ENCODE measurements around the gene SET.

SET gene

DNA sequence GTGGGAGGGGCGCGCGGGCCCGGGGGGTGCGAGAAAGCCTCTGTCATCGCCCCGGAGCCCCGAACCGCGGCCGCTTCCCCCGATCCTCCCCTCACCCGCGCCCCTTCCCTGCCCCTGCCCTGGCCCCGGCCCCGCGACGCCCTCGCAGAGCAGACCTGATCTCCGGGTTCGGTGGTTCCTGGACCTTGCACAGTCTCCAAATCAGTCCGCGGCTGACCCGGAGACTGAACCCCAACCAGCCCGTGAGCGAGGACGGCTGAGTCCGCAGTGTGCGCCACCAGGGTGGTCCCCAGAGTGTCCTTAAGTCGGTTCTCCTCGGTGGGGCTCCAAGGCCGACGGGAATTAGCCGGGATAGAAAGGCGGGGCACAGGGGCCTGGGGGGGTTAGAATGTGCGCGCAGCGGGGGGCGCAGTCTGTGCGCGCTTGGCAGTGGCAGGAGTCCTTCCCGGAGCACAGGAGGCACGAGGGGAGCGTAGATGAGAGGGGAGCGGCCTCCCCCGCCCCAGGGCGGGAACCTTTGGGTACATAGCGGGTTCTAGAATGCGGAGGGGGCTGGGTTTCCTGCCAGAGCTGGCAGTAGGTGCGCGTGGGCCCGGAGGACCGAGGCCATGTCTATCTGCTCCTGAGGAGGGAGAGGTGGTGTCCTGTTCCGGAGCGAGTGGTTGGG is 14.1 kb downstream of the SET start:
- Histone ChIP-seq H3K4ac (ENCODE audit: low read depth in 1 of 2, low read length in 2 of 2) (no peak overlapping the region), H2AK5ac (ENCODE audit: low read length, severe bottlenecking) (no peak overlapping the region), H3K9me3 (ENCODE audit: control insufficient read depth, low read length) (no peaks in the 10 kb centered on the region), H3K14ac (ENCODE audit: low read length in 2 of 2) (peak overlapping the region in 1 of 2 experiments; percentile 23), H4K91ac (ENCODE audit: low read length) (no peak overlapping the region), H3K36me3 (ENCODE audit: control insufficient read depth in 1 of 2, insufficient read depth in 2 of 2, low read depth in 1 of 2, low read length in 2 of 2) (peaks cover 0 to 9% of the 10 kb centered on the region in 2 experiments), H3K4me2 (ENCODE audit: low read length, poor library complexity, severe bottlenecking) (peak overlapping the region; percentile 84), H3K23ac (ENCODE audit: low read length in 2 of 2) (peak overlapping the region in 1 of 2 experiments; percentile 34), H3K9ac (ENCODE audit: low read length) (peak overlapping the region; percentile 58), H3K18ac (ENCODE audit: low read depth in 1 of 2, low read length in 2 of 2) (peak overlapping the region in 1 of 2 experiments; percentile 13), H4K8ac (ENCODE audit: low read length) (peak overlapping the region; percentile 35), H2AFZ (ENCODE audit: low read depth, low read length) (peak overlapping the region; percentile 20), H2BK12ac (ENCODE audit: low read length in 2 of 2) (peak overlapping the region in 1 of 2 experiments; percentile 15), H2BK5ac (ENCODE audit: low read depth, low read length, poor library complexity, severe bottlenecking) (no peak overlapping the region), H3K4me3 (ENCODE audit: insufficient read depth in 1 of 2, low read depth in 1 of 2, low read length in 2 of 2) (peak overlapping the region; percentile 73 to 76), H3K27ac (ENCODE audit: low read length, poor library complexity, severe bottlenecking) (no peak overlapping the region), H3K4me1 (ENCODE audit: control insufficient read depth, insufficient read depth, low read depth, low read length) (peaks cover 15% of the 10 kb centered on the region), H2BK120ac (ENCODE audit: low read depth, low read length) (no peak overlapping the region), H2BK15ac (ENCODE audit: low read depth, poor library complexity, severe bottlenecking) (no peak overlapping the region), H3K27me3 (ENCODE audit: control insufficient read depth in 1 of 2, insufficient read depth in 1 of 2, low read length in 2 of 2) (no peaks in the 10 kb centered on the region), H3K79me1 (replicated peaks; ENCODE audit: low read length, poor library complexity, severe bottlenecking) (peaks cover 6% of the 10 kb centered on the region)
- DNase-seq: peak; percentile 33
- 7% methylated on average over 41 of the region's 55 CpGs for WGBS

DNA sequence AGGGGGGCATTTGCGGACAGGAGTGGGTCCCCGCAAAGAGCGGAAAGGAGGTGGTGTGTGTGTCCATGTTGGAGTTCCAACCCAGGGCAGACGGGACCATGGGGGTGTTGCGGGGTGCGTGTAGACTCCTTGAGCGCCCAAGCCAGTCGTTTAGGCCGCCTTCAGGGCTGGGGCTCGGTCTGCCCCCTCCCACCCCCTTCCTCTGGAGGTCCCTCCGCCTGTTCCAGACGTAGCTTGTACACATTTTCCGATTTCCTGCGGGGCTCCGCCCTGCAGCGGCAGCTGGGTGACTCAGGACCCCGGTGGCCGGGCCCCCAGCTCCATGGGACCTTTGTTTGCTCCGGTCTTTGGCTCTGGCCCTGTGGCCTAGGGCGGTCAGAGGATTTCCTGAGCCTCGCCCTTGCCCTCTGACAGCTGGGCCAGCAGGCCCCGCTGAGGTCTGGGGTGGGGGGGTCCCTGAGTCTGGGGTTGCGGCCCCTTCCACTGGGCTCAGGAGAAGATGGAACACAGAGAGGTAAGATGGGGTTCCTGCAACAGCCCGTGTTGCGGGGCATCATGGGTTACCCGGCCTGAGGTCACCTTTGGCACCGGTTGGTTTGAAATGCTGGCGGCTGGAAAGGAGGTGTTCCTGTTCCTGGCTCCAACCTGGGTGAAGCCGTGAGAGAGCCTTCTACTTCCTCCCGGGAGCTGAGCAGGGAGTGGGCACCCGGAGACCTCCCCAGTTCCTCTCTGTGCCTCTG is 14.8 kb downstream of the SET start:
- no peak overlapping the region for H3K4me3 ChIP-seq (ENCODE audit: insufficient read depth in 1 of 2, low read depth in 1 of 2, low read length in 2 of 2)
- DNase-seq: no peak
- no peak overlapping the region for H4K8ac ChIP-seq (ENCODE audit: low read length)
- no peak overlapping the region for H3K9ac ChIP-seq (ENCODE audit: low read length)
- H2AFZ ChIP-seq (ENCODE audit: low read depth, low read length): peak overlapping the region; percentile 20
- no peaks in the 10 kb centered on the region for H3K9me3 ChIP-seq (ENCODE audit: control insufficient read depth, low read length)
- no peak overlapping the region for H2BK120ac ChIP-seq (ENCODE audit: low read depth, low read length)
- peaks cover 15% of the 10 kb centered on the region for H3K4me1 ChIP-seq (ENCODE audit: control insufficient read depth, insufficient read depth, low read depth, low read length)
- no peak overlapping the region for H3K27ac ChIP-seq (ENCODE audit: low read length, poor library complexity, severe bottlenecking)
- H3K4ac ChIP-seq (ENCODE audit: low read depth in 1 of 2, low read length in 2 of 2): no peak overlapping the region
- peaks cover 6% of the 10 kb centered on the region for H3K79me1 ChIP-seq (replicated peaks; ENCODE audit: low read length, poor library complexity, severe bottlenecking)
- peak overlapping the region in 1 of 2 experiments; percentile 5 for H3K23ac ChIP-seq (ENCODE audit: low read length in 2 of 2)
- no peaks in the 10 kb centered on the region for H3K27me3 ChIP-seq (ENCODE audit: control insufficient read depth in 1 of 2, insufficient read depth in 1 of 2, low read length in 2 of 2)
- H4K91ac ChIP-seq (ENCODE audit: low read length): no peak overlapping the region
- 85% methylated on average over 31 of the region's 31 CpGs for WGBS
- H3K36me3 ChIP-seq (ENCODE audit: control insufficient read depth in 1 of 2, insufficient read depth in 2 of 2, low read depth in 1 of 2, low read length in 2 of 2): peaks cover 0 to 9% of the 10 kb centered on the region in 2 experiments
- no peak overlapping the region for H3K14ac ChIP-seq (ENCODE audit: low read length in 2 of 2)
- no peak overlapping the region for H2BK5ac ChIP-seq (ENCODE audit: low read depth, low read length, poor library complexity, severe bottlenecking)
- peak overlapping the region; percentile 84 for H3K4me2 ChIP-seq (ENCODE audit: low read length, poor library complexity, severe bottlenecking)
- H2BK15ac ChIP-seq (ENCODE audit: low read depth, poor library complexity, severe bottlenecking): no peak overlapping the region
- no peak overlapping the region for H2AK5ac ChIP-seq (ENCODE audit: low read length, severe bottlenecking)
- H2BK12ac ChIP-seq (ENCODE audit: low read length in 2 of 2): peak overlapping the region in 1 of 2 experiments; percentile 10
- H3K18ac ChIP-seq (ENCODE audit: low read depth in 1 of 2, low read length in 2 of 2): no peak overlapping the region

DNA sequence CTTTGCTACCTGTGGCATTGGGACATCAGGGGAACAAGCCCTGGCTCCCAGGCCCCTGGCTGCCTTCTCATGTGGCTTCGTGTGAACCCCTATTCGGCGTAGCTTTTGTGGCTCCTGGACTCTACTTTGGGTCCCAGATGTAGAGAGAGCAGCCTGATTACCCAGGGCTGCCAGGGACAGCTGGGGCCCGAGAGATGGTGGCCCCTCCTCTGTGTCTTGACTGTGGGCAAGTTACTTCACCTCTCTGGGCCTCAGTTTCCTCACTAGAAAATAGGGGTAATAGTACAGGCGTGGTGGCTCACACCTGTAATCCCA is 15.3 kb downstream of the SET start:
- no peak overlapping the region for H2AFZ ChIP-seq (ENCODE audit: low read depth, low read length)
- H3K79me1 ChIP-seq (replicated peaks; ENCODE audit: low read length, poor library complexity, severe bottlenecking): peaks cover 6% of the 10 kb centered on the region
- no peak overlapping the region for H2BK120ac ChIP-seq (ENCODE audit: low read depth, low read length)
- no peak overlapping the region for H2AK5ac ChIP-seq (ENCODE audit: low read length, severe bottlenecking)
- WGBS: over 99% methylated on average over 5 of the region's 5 CpGs
- H3K27ac ChIP-seq (ENCODE audit: low read length, poor library complexity, severe bottlenecking): no peak overlapping the region
- no peak overlapping the region for H3K4ac ChIP-seq (ENCODE audit: low read depth in 1 of 2, low read length in 2 of 2)
- no peak overlapping the region for H4K91ac ChIP-seq (ENCODE audit: low read length)
- no peak overlapping the region for H2BK5ac ChIP-seq (ENCODE audit: low read depth, low read length, poor library complexity, severe bottlenecking)
- no peak overlapping the region for H4K8ac ChIP-seq (ENCODE audit: low read length)
- H3K9me3 ChIP-seq (ENCODE audit: control insufficient read depth, low read length): no peaks in the 10 kb centered on the region
- no peak overlapping the region for H3K9ac ChIP-seq (ENCODE audit: low read length)
- peak overlapping the region in 1 of 2 experiments; percentile 10 for H2BK12ac ChIP-seq (ENCODE audit: low read length in 2 of 2)
- peak overlapping the region in 1 of 2 experiments; percentile 5 for H3K23ac ChIP-seq (ENCODE audit: low read length in 2 of 2)
- no peaks in the 10 kb centered on the region for H3K27me3 ChIP-seq (ENCODE audit: control insufficient read depth in 1 of 2, insufficient read depth in 1 of 2, low read length in 2 of 2)
- H3K18ac ChIP-seq (ENCODE audit: low read depth in 1 of 2, low read length in 2 of 2): no peak overlapping the region
- H3K36me3 ChIP-seq (ENCODE audit: control insufficient read depth in 1 of 2, insufficient read depth in 2 of 2, low read depth in 1 of 2, low read length in 2 of 2): peaks cover 0 to 9% of the 10 kb centered on the region in 2 experiments
- H3K14ac ChIP-seq (ENCODE audit: low read length in 2 of 2): no peak overlapping the region
- H3K4me1 ChIP-seq (ENCODE audit: control insufficient read depth, insufficient read depth, low read depth, low read length): peaks cover 13% of the 10 kb centered on the region
- no peak overlapping the region for H3K4me3 ChIP-seq (ENCODE audit: insufficient read depth in 1 of 2, low read depth in 1 of 2, low read length in 2 of 2)
- DNase-seq: no peak
- no peak overlapping the region for H2BK15ac ChIP-seq (ENCODE audit: low read depth, poor library complexity, severe bottlenecking)
- H3K4me2 ChIP-seq (ENCODE audit: low read length, poor library complexity, severe bottlenecking): no peak overlapping the region

Measured in mesenchymal stem cell (in vitro differentiated cells and primary cell).